ENCODE data around the gene MAD2L1BP. TPM values are rescaled to one million over a fixed set of nuclear protein-coding genes. Genes with fewer than 3 reads are reported as not detected.

Gene MAD2L1BP
- total RNA-seq, 1 donor from 2014 or later, result 25.1 TPM

GRCh38 chr6:43671011-43671800 lies 35.6 kb downstream of the MAD2L1BP start:
- Histone ChIP-seq H3K9me3 (ENCODE audit: control insufficient read depth in 3 of 3, low read length in 3 of 3) (no peaks in the 10 kb centered on the region), H3K4me3 (ENCODE audit: low read length in 3 of 3) (peak overlapping the region in 1 of 3 donors; percentile 22), H3K4me1 (ENCODE audit: control insufficient read depth in 3 of 3, insufficient read depth in 3 of 3, low read length in 3 of 3) (peaks cover 78 to 97% (median 96%) of the 10 kb centered on the region in 3 donors), H3K27ac (ENCODE audit: low read depth, low read length) (no peak overlapping the region), H3K9ac (ENCODE audit: low read depth in 1 of 3, low read length in 3 of 3) (peak overlapping the region in 1 of 3 donors; percentile 83), H3K27me3 (ENCODE audit: control insufficient read depth in 3 of 3, insufficient read depth in 3 of 3, low read length in 3 of 3) (no peaks in the 10 kb centered on the region), H3K36me3 (ENCODE audit: control insufficient read depth in 3 of 3, insufficient read depth in 3 of 3, low read length in 3 of 3) (peaks cover 32 to 40% (median 36%) of the 10 kb centered on the region in 3 donors)

DNA sequence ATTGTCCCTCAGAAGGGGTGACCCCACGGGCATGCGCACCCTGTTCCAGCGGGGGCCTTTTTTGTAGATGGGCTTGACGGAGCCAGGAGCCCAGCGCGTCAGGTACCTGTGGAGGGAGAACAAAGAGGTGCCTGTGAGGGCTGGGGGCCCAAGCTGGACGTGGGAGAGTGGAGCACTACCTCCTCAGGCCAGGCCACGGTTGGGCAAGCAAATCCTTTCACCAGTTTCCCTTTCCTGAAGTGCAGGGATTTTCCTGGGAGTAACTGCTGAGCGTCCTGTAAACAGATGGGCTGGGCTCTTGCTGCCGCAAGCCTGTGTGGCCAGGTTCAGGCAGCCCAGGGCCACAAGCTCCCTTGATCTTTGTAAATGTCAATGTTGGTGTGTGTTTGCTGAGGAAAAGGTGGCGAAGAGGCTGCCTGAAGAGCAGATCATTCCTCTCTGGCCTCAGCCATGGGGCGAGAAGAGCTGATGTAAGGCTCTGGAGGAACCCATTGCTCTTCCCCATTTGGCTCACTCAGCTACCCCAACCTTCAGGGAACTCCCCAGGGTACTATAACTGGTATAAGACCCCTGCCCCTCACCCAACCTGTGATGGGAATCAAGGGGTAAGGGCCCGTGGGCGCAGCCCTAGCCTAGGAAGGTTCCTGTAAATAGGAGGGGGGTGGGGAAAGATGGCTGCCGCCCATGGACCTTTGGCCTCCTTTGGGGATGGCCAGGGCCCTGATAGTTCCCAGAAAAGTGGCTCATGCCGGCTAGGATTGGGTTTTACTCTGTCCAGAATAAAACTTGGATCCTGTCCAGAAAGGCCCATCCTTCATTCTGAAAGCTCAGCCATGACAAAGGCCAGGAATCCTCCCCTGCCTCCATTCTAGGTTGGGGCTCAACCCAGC lies 36.4 kb downstream of the MAD2L1BP start:
- Histone ChIP-seq H3K4me1 (ENCODE audit: control insufficient read depth in 3 of 3, insufficient read depth in 3 of 3, low read length in 3 of 3) (peaks cover 84 to 99% (median 98%) of the 10 kb centered on the region in 3 donors), H3K4me3 (ENCODE audit: low read length in 3 of 3) (no peak overlapping the region), H3K9me3 (ENCODE audit: control insufficient read depth in 3 of 3, low read length in 3 of 3) (no peaks in the 10 kb centered on the region), H3K36me3 (ENCODE audit: control insufficient read depth in 3 of 3, insufficient read depth in 3 of 3, low read length in 3 of 3) (peaks cover 32 to 48% (median 37%) of the 10 kb centered on the region in 3 donors), H3K27ac (ENCODE audit: low read depth, low read length) (no peak overlapping the region), H3K27me3 (ENCODE audit: control insufficient read depth in 3 of 3, insufficient read depth in 3 of 3, low read length in 3 of 3) (no peaks in the 10 kb centered on the region), H3K9ac (ENCODE audit: low read depth in 1 of 3, low read length in 3 of 3) (peak overlapping the region in 1 of 3 donors; percentile 64)

GRCh38 chr6:43673444-43674084 lies 37.9 kb downstream of the MAD2L1BP start:
- peaks cover 42 to 61% (median 47%) of the 10 kb centered on the region in 3 donors for H3K36me3 ChIP-seq (ENCODE audit: control insufficient read depth in 3 of 3, insufficient read depth in 3 of 3, low read length in 3 of 3)
- no peak overlapping the region for H3K4me3 ChIP-seq (ENCODE audit: low read length in 3 of 3)
- H3K9me3 ChIP-seq (ENCODE audit: control insufficient read depth in 3 of 3, low read length in 3 of 3), result no peaks in the 10 kb centered on the region
- H3K27ac ChIP-seq (ENCODE audit: low read depth, low read length), result no peak overlapping the region
- H3K27me3 ChIP-seq (ENCODE audit: control insufficient read depth in 3 of 3, insufficient read depth in 3 of 3, low read length in 3 of 3), result no peaks in the 10 kb centered on the region
- H3K9ac ChIP-seq (ENCODE audit: low read depth in 1 of 3, low read length in 3 of 3), result peak overlapping the region in 1 of 3 donors; percentile 70
- peaks cover 85 to 99% (median 97%) of the 10 kb centered on the region in 3 donors for H3K4me1 ChIP-seq (ENCODE audit: control insufficient read depth in 3 of 3, insufficient read depth in 3 of 3, low read length in 3 of 3)

DNA sequence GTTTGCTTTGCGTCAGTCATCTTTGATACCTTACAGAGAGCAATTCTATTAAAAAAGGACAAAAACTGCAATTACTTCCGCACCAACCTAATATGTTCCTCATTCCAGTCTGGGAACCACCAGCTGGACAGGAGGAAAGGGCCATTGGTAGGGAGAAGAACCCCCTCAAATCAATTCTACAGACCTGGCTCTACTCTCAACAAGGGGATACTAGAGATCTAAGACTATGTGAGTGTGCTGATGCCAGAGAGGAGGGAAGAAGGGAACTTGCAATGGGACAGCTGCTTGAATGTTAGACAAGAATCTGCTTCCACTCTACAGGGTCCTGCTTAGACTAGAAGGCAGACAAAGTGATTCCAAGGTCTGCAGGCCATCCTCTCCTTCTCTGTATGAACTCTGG lies 38.7 kb downstream of the MAD2L1BP start:
- Histone ChIP-seq H3K9me3 (ENCODE audit: control insufficient read depth in 3 of 3, low read length in 3 of 3) (no peaks in the 10 kb centered on the region), H3K4me1 (ENCODE audit: control insufficient read depth in 3 of 3, insufficient read depth in 3 of 3, low read length in 3 of 3) (peaks cover 85 to 99% (median 97%) of the 10 kb centered on the region in 3 donors)

DNA sequence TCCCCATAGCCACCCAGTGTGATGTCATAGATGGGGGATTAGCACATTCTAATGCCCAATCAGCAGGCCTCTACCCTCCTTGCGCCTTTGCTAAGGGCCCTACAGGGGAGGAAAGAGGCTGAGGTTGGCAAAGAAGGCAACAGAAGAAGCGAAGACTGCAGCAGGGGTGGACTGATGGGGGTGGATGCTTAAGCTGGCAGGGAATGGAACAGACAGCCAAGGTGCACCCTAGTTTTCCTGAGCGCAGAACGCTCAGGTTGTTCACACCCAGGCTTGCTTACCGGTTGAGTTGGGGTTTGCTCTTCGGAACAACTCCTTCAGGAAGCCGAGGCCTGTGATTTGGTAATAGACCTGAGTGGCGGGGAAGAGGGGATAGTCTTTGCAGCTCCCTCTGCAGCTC lies 39.3 kb downstream of the MAD2L1BP start:
- Histone ChIP-seq H3K4me1 (ENCODE audit: control insufficient read depth in 3 of 3, insufficient read depth in 3 of 3, low read length in 3 of 3) (peaks cover 84 to 98% (median 97%) of the 10 kb centered on the region in 3 donors), H3K27ac (ENCODE audit: low read depth, low read length) (no peak overlapping the region), H3K9ac (ENCODE audit: low read depth in 1 of 3, low read length in 3 of 3) (peak overlapping the region in 1 of 3 donors; percentile 36), H3K4me3 (ENCODE audit: low read length in 3 of 3) (no peak overlapping the region), H3K36me3 (ENCODE audit: control insufficient read depth in 3 of 3, insufficient read depth in 3 of 3, low read length in 3 of 3) (peaks cover 42 to 63% (median 48%) of the 10 kb centered on the region in 3 donors), H3K27me3 (ENCODE audit: control insufficient read depth in 3 of 3, insufficient read depth in 3 of 3, low read length in 3 of 3) (no peaks in the 10 kb centered on the region), H3K9me3 (ENCODE audit: control insufficient read depth in 3 of 3, low read length in 3 of 3) (no peaks in the 10 kb centered on the region)

More for the DNA sequence above, 38.7 kb downstream of the MAD2L1BP start:
- H3K27me3 ChIP-seq (ENCODE audit: control insufficient read depth in 3 of 3, insufficient read depth in 3 of 3, low read length in 3 of 3), result no peaks in the 10 kb centered on the region
- H3K36me3 ChIP-seq (ENCODE audit: control insufficient read depth in 3 of 3, insufficient read depth in 3 of 3, low read length in 3 of 3), result peaks cover 42 to 61% (median 47%) of the 10 kb centered on the region in 3 donors
- H3K27ac ChIP-seq (ENCODE audit: low read depth, low read length), result no peak overlapping the region
- no peak overlapping the region for H3K4me3 ChIP-seq (ENCODE audit: low read length in 3 of 3)
- H3K9ac ChIP-seq (ENCODE audit: low read depth in 1 of 3, low read length in 3 of 3), result peak overlapping the region in 1 of 3 donors; percentile 70

- H3K36me3 ChIP-seq (ENCODE audit: control insufficient read depth in 3 of 3, insufficient read depth in 3 of 3, low read length in 3 of 3), result peaks cover 26 to 55% (median 30%) of the 10 kb centered on the region in 3 donors
- no peaks in the 10 kb centered on the region for H3K9me3 ChIP-seq (ENCODE audit: control insufficient read depth in 3 of 3, low read length in 3 of 3)
- H3K27me3 ChIP-seq (ENCODE audit: control insufficient read depth in 3 of 3, insufficient read depth in 3 of 3, low read length in 3 of 3), result no peaks in the 10 kb centered on the region
- H3K27ac ChIP-seq (ENCODE audit: low read depth, low read length), result peak overlapping the region; percentile 86
- H3K4me3 ChIP-seq (ENCODE audit: low read length in 3 of 3), result peak overlapping the region in 1 of 3 donors; percentile 58
- H3K4me1 ChIP-seq (ENCODE audit: control insufficient read depth in 3 of 3, insufficient read depth in 3 of 3, low read length in 3 of 3), result peaks cover 67 to 96% (median 94%) of the 10 kb centered on the region in 3 donors
- peak overlapping the region; percentile 52 to 77 (median 75) for H3K9ac ChIP-seq (ENCODE audit: low read depth in 1 of 3, low read length in 3 of 3)
Observed at GRCh38 chr6:43676962-43677606, 41.4 kb downstream of the MAD2L1BP start.

DNA sequence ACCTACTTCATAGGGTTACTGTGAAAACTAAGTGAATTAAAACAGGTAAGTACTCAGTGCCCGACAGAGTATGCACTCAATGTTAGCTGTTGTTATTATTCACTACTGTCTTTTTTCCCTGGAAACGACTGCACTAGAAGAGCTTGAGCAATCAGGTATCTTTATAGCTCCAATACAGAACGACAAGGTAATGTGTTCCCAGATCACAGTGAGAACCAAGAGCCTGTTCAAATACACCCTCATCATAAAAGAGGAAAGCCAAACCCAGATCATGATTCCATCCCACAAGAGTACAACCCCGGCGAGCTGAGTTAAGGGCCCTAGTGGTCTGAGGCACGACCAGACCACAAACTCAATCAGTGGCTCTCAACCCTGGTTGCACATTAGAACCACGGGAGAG lies 42.1 kb downstream of the MAD2L1BP start:
- peak overlapping the region; percentile 24 to 77 (median 52) for H3K9ac ChIP-seq (ENCODE audit: low read depth in 1 of 3, low read length in 3 of 3)
- peak overlapping the region; percentile 86 for H3K27ac ChIP-seq (ENCODE audit: low read depth, low read length)
- no peaks in the 10 kb centered on the region for H3K9me3 ChIP-seq (ENCODE audit: control insufficient read depth in 3 of 3, low read length in 3 of 3)
- H3K4me1 ChIP-seq (ENCODE audit: control insufficient read depth in 3 of 3, insufficient read depth in 3 of 3, low read length in 3 of 3), result peaks cover 67 to 96% (median 94%) of the 10 kb centered on the region in 3 donors
- H3K4me3 ChIP-seq (ENCODE audit: low read length in 3 of 3), result peak overlapping the region in 1 of 3 donors; percentile 58
- H3K36me3 ChIP-seq (ENCODE audit: control insufficient read depth in 3 of 3, insufficient read depth in 3 of 3, low read length in 3 of 3), result peaks cover 24 to 54% (median 30%) of the 10 kb centered on the region in 3 donors
- H3K27me3 ChIP-seq (ENCODE audit: control insufficient read depth in 3 of 3, insufficient read depth in 3 of 3, low read length in 3 of 3), result no peaks in the 10 kb centered on the region

DNA sequence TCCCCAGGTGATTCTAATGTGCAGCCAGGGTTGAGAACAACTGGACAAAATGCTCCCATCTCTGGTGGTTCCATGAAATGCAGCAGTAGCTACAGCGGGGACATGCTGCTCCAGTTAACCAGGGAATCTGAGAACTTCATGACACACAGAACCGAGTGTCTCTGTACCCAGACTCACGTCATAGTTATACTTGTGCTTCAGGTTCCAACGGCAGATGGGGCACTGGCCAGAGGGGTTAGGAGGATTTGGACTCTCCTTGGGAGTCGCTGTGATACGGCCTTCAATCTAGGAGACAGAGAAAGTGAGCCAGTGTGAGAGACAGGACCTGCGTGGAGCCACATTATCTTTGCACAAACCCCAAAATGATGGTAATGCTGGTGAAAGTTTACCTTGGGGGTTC lies 42.7 kb downstream of the MAD2L1BP start:
- Histone ChIP-seq H3K27me3 (ENCODE audit: control insufficient read depth in 3 of 3, insufficient read depth in 3 of 3, low read length in 3 of 3) (no peaks in the 10 kb centered on the region), H3K4me3 (ENCODE audit: low read length in 3 of 3) (no peak overlapping the region), H3K36me3 (ENCODE audit: control insufficient read depth in 3 of 3, insufficient read depth in 3 of 3, low read length in 3 of 3) (peaks cover 24 to 54% (median 30%) of the 10 kb centered on the region in 3 donors), H3K9ac (ENCODE audit: low read depth in 1 of 3, low read length in 3 of 3) (peak overlapping the region; percentile 1 to 75 (median 9)), H3K4me1 (ENCODE audit: control insufficient read depth in 3 of 3, insufficient read depth in 3 of 3, low read length in 3 of 3) (peaks cover 67 to 96% (median 95%) of the 10 kb centered on the region in 3 donors), H3K9me3 (ENCODE audit: control insufficient read depth in 3 of 3, low read length in 3 of 3) (no peaks in the 10 kb centered on the region), H3K27ac (ENCODE audit: low read depth, low read length) (peak overlapping the region; percentile 86)

GRCh38 chr6:43679057-43679456 lies 43.4 kb downstream of the MAD2L1BP start:
- Histone ChIP-seq H3K4me1 (ENCODE audit: control insufficient read depth in 3 of 3, insufficient read depth in 3 of 3, low read length in 3 of 3) (peaks cover 60 to 96% (median 95%) of the 10 kb centered on the region in 3 donors), H3K9ac (ENCODE audit: low read depth in 1 of 3, low read length in 3 of 3) (peak overlapping the region; percentile 1 to 75 (median 9)), H3K27ac (ENCODE audit: low read depth, low read length) (peak overlapping the region; percentile 86), H3K9me3 (ENCODE audit: control insufficient read depth in 3 of 3, low read length in 3 of 3) (no peaks in the 10 kb centered on the region), H3K36me3 (ENCODE audit: control insufficient read depth in 3 of 3, insufficient read depth in 3 of 3, low read length in 3 of 3) (peaks cover 19 to 49% (median 27%) of the 10 kb centered on the region in 3 donors), H3K27me3 (ENCODE audit: control insufficient read depth in 3 of 3, insufficient read depth in 3 of 3, low read length in 3 of 3) (no peaks in the 10 kb centered on the region), H3K4me3 (ENCODE audit: low read length in 3 of 3) (no peak overlapping the region)

Measured in skeletal muscle tissue (tissue), 4 donors.